Measurements from ENCODE around the gene ZNF358.

GRCh38 chr19:7522923-7523667 lies 7.2 kb downstream of the ZNF358 start:
- TF ChIP-seq CTCF (IDR thresholded peaks at IDR 0.05) (no peak), POLR2A (IDR thresholded peaks at IDR 0.05; ENCODE audit: low read depth) (no peak)

All from esophagus muscularis mucosa (tissue), 3 donors.